GM18526 (cell line): ENCODE measurements around the gene PLK3.

Experiments used
- POLR2A ChIP-seq: IDR thresholded peaks from 3 replicates; pipeline ENCODE4 v1.6.1; 2011; ENCODE audit not compliant: insufficient read length; ENCODE audit errors: extremely low read depth

Gene PLK3

GRCh38 chr1:44853201-44853600 lies 53.0 kb downstream of the PLK3 start:
- no peak for TF ChIP-seq POLR2A

GRCh38 chr1:44854970-44855369 lies 54.8 kb downstream of the PLK3 start:
- TF ChIP-seq POLR2A: no peak
